WTC11 (cell line): ENCODE results near the gene PER3. TPM values are rescaled to one million over a fixed set of nuclear protein-coding genes. Genes with fewer than 3 reads are reported as not detected.

Experiments used
- ATAC-seq: fragments of 200-7000 bp; cut with Tn5 transposase; 2 replicates; pipeline ENCODE4 v1.10.0; 2021; ENCODE audit warnings: mild to moderate bottlenecking, moderate library complexity
- CTCF ChIA-PET: fragments of 300-600 bp; sonication (Branson Sonifier 250); formaldehyde crosslinking; loops from one replicate; lab custom pipeline; 2021; ENCODE audit warnings: antibody characterized with exemption; lab: Charles Lee
- POLR2A ChIA-PET: fragments of 350-600 bp; sonication (Branson Sonifier 250); formaldehyde crosslinking; loops from one replicate; lab custom pipeline; 2021; ENCODE audit warnings: antibody characterized with exemption; lab: Charles Lee
- DNase-seq: peaks from one replicate; pipeline ENCODE4 v3.0.0; 2021; ENCODE audit warnings: low spot score
- H3K27ac Mint-ChIP-seq: 2 replicates; pipeline ENCODE4 v1.8.0; 2021; ENCODE audit warnings: mixed read lengths
- H3K27me3 Mint-ChIP-seq: 2 replicates; pipeline ENCODE4 v1.8.0; 2021; ENCODE audit warnings: low read depth, mild to moderate bottlenecking, moderate library complexity, mixed read lengths
- H3K36me3 Mint-ChIP-seq: 2 replicates; pipeline ENCODE4 v1.8.0; 2021; ENCODE audit warnings: mixed read lengths
- H3K4me1 Mint-ChIP-seq: 2 replicates; pipeline ENCODE4 v1.8.0; 2022; ENCODE audit warnings: mixed read lengths
- H3K4me3 Mint-ChIP-seq: 2 replicates; pipeline ENCODE4 v1.8.0; 2021; ENCODE audit warnings: mild to moderate bottlenecking, moderate library complexity, mixed read lengths
- H3K9me3 Mint-ChIP-seq: 2 replicates; pipeline ENCODE4 v1.8.0; 2021; ENCODE audit warnings: mixed read lengths
- ATF6 ChIP-seq: sonication (generic); formaldehyde crosslinking; IDR thresholded peaks from 2 replicates; pipeline ENCODE4 v1.8.1; 2023; ENCODE audit warnings: mild to moderate bottlenecking, missing genetic modification reagents
- CREM ChIP-seq: sonication (generic); formaldehyde crosslinking; IDR thresholded peaks from 2 replicates; pipeline ENCODE4 v1.8.1; 2022; ENCODE audit warnings: mild to moderate bottlenecking, missing genetic modification reagents, moderate library complexity
- GABPB1 ChIP-seq: sonication (generic); formaldehyde crosslinking; IDR thresholded peaks from 2 replicates; pipeline ENCODE4 v1.8.1; 2023; ENCODE audit warnings: mild to moderate bottlenecking, missing genetic modification reagents
- JAZF1 ChIP-seq: fragments of 250-450 bp; sonication (Bioruptor Pico); IDR thresholded peaks from 2 replicates; pipeline ENCODE4 v1.9.0; 2021; ENCODE audit warnings: moderate library complexity, mild to moderate bottlenecking, inconsistent platforms
- KAT7 ChIP-seq: sonication (generic); formaldehyde crosslinking; IDR thresholded peaks from 2 replicates; pipeline ENCODE4 v1.8.1; 2023; ENCODE audit warnings: missing genetic modification reagents, mild to moderate bottlenecking, borderline replicate concordance
- NFATC4 ChIP-seq: fragments of 250-450 bp; sonication (Bioruptor Pico); IDR thresholded peaks from 2 replicates; pipeline ENCODE4 v1.9.0; 2021; ENCODE audit warnings: mild to moderate bottlenecking
- NFE2L1 ChIP-seq: sonication (generic); formaldehyde crosslinking; IDR thresholded peaks from 2 replicates; pipeline ENCODE4 v1.8.1; 2023; ENCODE audit warnings: missing genetic modification reagents
- NR1H2 ChIP-seq: sonication (generic); formaldehyde crosslinking; IDR thresholded peaks from 2 replicates; pipeline ENCODE4 v1.9.0; 2021; ENCODE audit warnings: mild to moderate bottlenecking, moderate library complexity, missing genetic modification reagents
- PRDM15 ChIP-seq: sonication (generic); formaldehyde crosslinking; IDR thresholded peaks from 2 replicates; pipeline ENCODE4 v1.8.0; 2022; ENCODE audit warnings: missing genetic modification reagents
- SMAD3 ChIP-seq: sonication (generic); formaldehyde crosslinking; IDR thresholded peaks from 2 replicates; pipeline ENCODE4 v1.8.0; 2022; ENCODE audit warnings: missing genetic modification reagents, mild to moderate bottlenecking, borderline replicate concordance
- SMAD4 ChIP-seq: sonication (generic); formaldehyde crosslinking; IDR thresholded peaks from 2 replicates; pipeline ENCODE4 v1.8.0; 2022; ENCODE audit warnings: mild to moderate bottlenecking, missing genetic modification reagents
- SP1 ChIP-seq: sonication (generic); formaldehyde crosslinking; conservative IDR thresholded peaks from 2 replicates; pipeline ENCODE4 v1.8.1; 2022; ENCODE audit warnings: missing genetic modification reagents
- ZBTB43 ChIP-seq: sonication (generic); formaldehyde crosslinking; IDR thresholded peaks from 2 replicates; pipeline ENCODE4 v1.8.1; 2023; ENCODE audit warnings: mild to moderate bottlenecking, missing genetic modification reagents
- ZNF219 ChIP-seq: sonication (generic); formaldehyde crosslinking; IDR thresholded peaks from 2 replicates; pipeline ENCODE4 v1.8.0; 2023; ENCODE audit warnings: missing genetic modification reagents, mild to moderate bottlenecking, borderline replicate concordance
- ZNF512 ChIP-seq: sonication (generic); formaldehyde crosslinking; IDR thresholded peaks from 2 replicates; pipeline ENCODE4 v1.8.1; 2022; ENCODE audit warnings: missing genetic modification reagents, borderline replicate concordance
- ZNF532 ChIP-seq: fragments of 250-450 bp; sonication (Bioruptor Pico); IDR thresholded peaks from 2 replicates; pipeline ENCODE4 v1.9.0; 2021; ENCODE audit warnings: mild to moderate bottlenecking, borderline replicate concordance
- total RNA-seq: library from RNA; stranded (reverse); gene quantifications from 3 replicates; pipeline ENCODE4 v1.2.3, GENCODE V29; 2021
- TF ChIP-seq, protein P1 (sequence below): sonication (generic); formaldehyde crosslinking; IDR thresholded peaks from 2 replicates; pipeline ENCODE4 v1.8.1; 2023; ENCODE audit warnings: mild to moderate bottlenecking, missing genetic modification reagents, moderate library complexity

The PER3 gene
- total RNA-seq, 1 experiment from 2014 or later: 8.5 TPM

DNA sequence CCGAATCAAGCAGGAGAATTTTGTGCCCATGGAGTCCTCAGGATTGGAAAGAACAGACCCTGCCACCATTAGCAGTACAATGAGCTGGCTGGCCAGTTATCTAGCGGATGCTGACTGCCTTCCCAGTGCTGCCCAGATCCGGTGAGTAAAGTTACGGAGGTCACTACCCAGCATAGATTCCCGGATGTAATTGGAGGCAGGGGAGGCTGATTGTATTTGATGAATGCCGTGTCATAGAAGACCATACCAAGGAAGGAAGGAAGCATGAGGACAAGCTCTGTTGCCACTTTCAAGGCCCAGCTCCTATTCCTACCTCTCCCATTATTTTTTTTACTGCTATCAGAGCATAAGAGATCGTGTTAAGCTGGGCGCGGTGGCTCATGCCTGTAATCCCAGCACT, 39.2 kb upstream of the PER3 start:
- Mint-ChIP-seq H3K9me3 (peaks cover under 1% of the 10 kb centered on the region; the same call in 1 of the 2 replicates), H3K27me3 (no peaks in the 10 kb centered on the region), H3K4me1 (no peaks in the 10 kb centered on the region), H3K4me3 (no peak overlapping the region), H3K27ac (0 out of 2 replicates have a peak overlapping the region, but pooled peaks have one; percentile 41), H3K36me3 (peaks cover 9% of the 10 kb centered on the region)
- ATAC-seq (no peak), DNase-seq (no peak)
- TF ChIP-seq PRDM15 (CRISPR knock-in tag) (no peak), SMAD4 (no peak)
- ChIA-PET POLR2A (interaction anchor here (0.6 kb wide), 1 partner anchor 311 kb away, joined by 3 read pairs; no protein-coding TSS in a partner anchor), CTCF (interaction anchor here (1.7 kb wide), 1 partner anchor 75 kb away, joined by 7 read pairs; no protein-coding TSS in a partner anchor)

- ATAC-seq: no peak
- Mint-ChIP-seq H3K4me1 (no peaks in the 10 kb centered on the region), H3K36me3 (peaks cover 8% of the 10 kb centered on the region), H3K9me3 (no peaks in the 10 kb centered on the region)
- TF ChIP-seq GABPB1 (CRISPR knock-in tag) (no peak), NR1H2 (CRISPR knock-in tag) (no peak)
- TF ChIP-seq, all 79 proteins: peak for 0
- POLR2A ChIA-PET: no interaction called here
- no peaks in the 10 kb centered on the region for H3K27me3 Mint-ChIP-seq
- DNase-seq: no peak
- H3K27ac Mint-ChIP-seq: peak overlapping the region; percentile 18
- no peak overlapping the region for H3K4me3 Mint-ChIP-seq
- CTCF ChIA-PET: interaction anchor here (1.4 to 1.7 kb wide), 2 partner anchors 10 to 76 kb away, joined by 3 to 7 read pairs; no protein-coding TSS in a partner anchor
Observed at GRCh38 chr1:7745783-7746182, 38.3 kb upstream of the PER3 start.

GRCh38 chr1:7747605-7748004, 36.5 kb upstream of the PER3 start:
- CTCF ChIA-PET: interaction anchor here (0.6 to 8.9 kb wide), 2 partner anchors 79 to 568 kb away, joined by 4 to 502 read pairs; no protein-coding TSS in a partner anchor
- H3K27ac Mint-ChIP-seq: no peak overlapping the region
- H3K27me3 Mint-ChIP-seq: no peaks in the 10 kb centered on the region
- TF ChIP-seq NFATC4: no peak
- no peak for TF ChIP-seq ZNF219 (CRISPR knock-in tag)
- TF ChIP-seq, protein P1, sequence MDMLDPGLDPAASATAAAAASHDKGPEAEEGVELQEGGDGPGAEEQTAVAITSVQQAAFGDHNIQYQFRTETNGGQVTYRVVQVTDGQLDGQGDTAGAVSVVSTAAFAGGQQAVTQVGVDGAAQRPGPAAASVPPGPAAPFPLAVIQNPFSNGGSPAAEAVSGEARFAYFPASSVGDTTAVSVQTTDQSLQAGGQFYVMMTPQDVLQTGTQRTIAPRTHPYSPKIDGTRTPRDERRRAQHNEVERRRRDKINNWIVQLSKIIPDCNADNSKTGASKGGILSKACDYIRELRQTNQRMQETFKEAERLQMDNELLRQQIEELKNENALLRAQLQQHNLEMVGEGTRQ: no peak
- no peak for TF ChIP-seq SP1
- TF ChIP-seq NFE2L1: no peak
- TF ChIP-seq ZNF532 (CRISPR knock-in tag): no peak
- no peak for TF ChIP-seq ZBTB43
- no peak for TF ChIP-seq SMAD3 (CRISPR knock-in tag)
- no peak for TF ChIP-seq CREM
- TF ChIP-seq ZNF512 (CRISPR knock-in tag): no peak
- no peak for TF ChIP-seq JAZF1
- no peak for TF ChIP-seq KAT7 (CRISPR knock-in tag)
- TF ChIP-seq ATF6 (CRISPR knock-in tag): no peak
- peaks cover 8% of the 10 kb centered on the region for H3K36me3 Mint-ChIP-seq
- ATAC-seq (no peak), DNase-seq (no peak)
- POLR2A ChIA-PET: no interaction called here
- no peaks in the 10 kb centered on the region for H3K9me3 Mint-ChIP-seq
- H3K4me3 Mint-ChIP-seq: no peak overlapping the region
- peaks cover 10% of the 10 kb centered on the region for H3K4me1 Mint-ChIP-seq
